Natural killer cell (primary cell): ENCODE results near the gene PREB. TPM values are rescaled to one million over a fixed set of nuclear protein-coding genes. Genes with fewer than 3 reads are reported as not detected.

Source experiments
- ATAC-seq, 3 donors: fragments of 150-1000 bp in 2 of 3; fragments of 200-7000 bp in 1 of 3; cut with Tn5 transposase; 1 replicate in 1 of 3; 2 replicates in 2 of 3; pipeline ENCODE4 v1.10.0; 2021; ENCODE audit warnings: mild to moderate bottlenecking in 2 of 3, moderate library complexity in 2 of 3
- DNase-seq, 2 donors: peaks; one replicate each; pipeline versions ENCODE4 v3.0.0 to v3.0.0-alpha.2; 2013 to 2021; ENCODE audit warnings: mixed read lengths in 1 of 2
- H3K27ac ChIP-seq: one replicate; pipeline ENCODE4 v1.5.1; 2013; ENCODE audit warnings: mild to moderate bottlenecking, low read length
- H3K27me3 ChIP-seq: one replicate; pipeline ENCODE4 v1.6.1; 2013; ENCODE audit warnings: low read length; ENCODE audit not compliant: control insufficient read depth, insufficient read depth
- H3K36me3 ChIP-seq: one replicate; pipeline ENCODE4 v1.6.1; 2013; ENCODE audit warnings: low read length; ENCODE audit not compliant: control insufficient read depth, insufficient read depth
- H3K4me1 ChIP-seq: one replicate; pipeline ENCODE4 v1.6.1; 2013; ENCODE audit warnings: low read length; ENCODE audit not compliant: control insufficient read depth, insufficient read depth
- H3K4me3 ChIP-seq: one replicate; pipeline ENCODE4 v1.5.1; 2013; ENCODE audit warnings: low read length
- H3K9me3 ChIP-seq: one replicate; pipeline ENCODE4 v1.6.1; 2013; ENCODE audit warnings: low read length; ENCODE audit not compliant: control insufficient read depth, insufficient read depth
- H3K27ac Mint-ChIP-seq, 2 donors: one replicate each; pipeline ENCODE4 v1.8.0; 2022; ENCODE audit warnings: mild to moderate bottlenecking in 2 of 2, mixed read lengths in 2 of 2, moderate library complexity in 1 of 2
- H3K27me3 Mint-ChIP-seq, 2 donors: one replicate each; pipeline ENCODE4 v1.8.0; 2022; ENCODE audit warnings: low read depth in 2 of 2, mixed read lengths in 2 of 2
- H3K36me3 Mint-ChIP-seq: one replicate; pipeline ENCODE4 v1.8.0; 2022; ENCODE audit warnings: mixed read lengths
- H3K4me1 Mint-ChIP-seq, 2 donors: one replicate each; pipeline ENCODE4 v1.8.0; 2022; ENCODE audit warnings: mixed read lengths in 2 of 2
- H3K4me3 Mint-ChIP-seq: one replicate; pipeline ENCODE4 v1.8.0; 2022; ENCODE audit warnings: mild to moderate bottlenecking, moderate library complexity, mixed read lengths
- H3K9me3 Mint-ChIP-seq, 2 donors: one replicate each; pipeline ENCODE4 v1.8.0; 2022; ENCODE audit warnings: mixed read lengths in 2 of 2
- WGBS: methylation state at CpG from one replicate; pipeline ENCODE4 v1.1.7; 2013; ENCODE audit warnings: missing lambda C conversion rate; ENCODE audit not compliant: insufficient coverage; 5-methylcytosine and 5-hydroxymethylcytosine counted together
- intact Hi-C: fragments of 100-400 bp; cut with micrococcal nuclease; formaldehyde crosslinking; loops from one replicate; pipeline ENCODE4 v1.14.2; 2022
- total RNA-seq, 4 donors: library from RNA; stranded (reverse); fragments of 120-200 nt in 1 of 4; gene quantifications; one replicate each; pipeline versions ENCODE4 v1.2.3 to v1.2.4, GENCODE V29; 2013 to 2022
- TF ChIP-seq, protein P1 (sequence below): fragments of 200-600 bp; IDR thresholded peaks from one replicate; pipeline ENCODE4 v1.8.0; 2022; ENCODE audit warnings: antibody characterized with exemption

The PREB gene
- total RNA-seq, 3 donors from 2014 or later (not counting 1 experiment from before 2014, with no cell fraction given), result 24.6 to 41.5 (median 31.2) TPM

DNA sequence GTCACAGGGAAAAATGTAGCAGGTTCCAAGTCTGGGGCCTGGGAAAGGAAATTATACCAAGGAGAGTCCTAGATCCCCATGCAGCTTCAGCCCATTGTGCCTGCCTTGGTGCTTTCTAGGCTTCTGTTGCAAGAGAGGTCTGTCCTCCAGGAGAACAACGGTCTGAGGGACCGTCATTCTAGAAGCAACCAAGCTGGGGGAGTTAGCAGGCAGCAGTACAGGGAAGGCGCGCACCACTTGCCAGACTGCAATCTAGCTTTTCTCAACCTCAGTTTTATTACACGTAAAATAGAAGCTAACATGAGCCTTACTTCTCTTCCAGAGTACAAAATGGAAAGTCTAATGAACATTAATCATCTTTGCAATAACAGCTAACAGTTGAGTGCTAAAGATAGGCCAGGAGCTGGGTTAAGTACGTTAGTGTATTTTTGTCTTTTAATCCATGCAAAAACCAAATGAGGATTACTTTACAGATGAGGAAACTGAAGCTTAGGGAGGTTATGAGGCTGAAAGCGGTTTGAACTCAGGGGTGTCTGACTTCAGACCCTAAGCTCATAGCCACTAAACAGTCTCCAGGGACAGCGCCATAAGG, 16.3 kb upstream of the PREB start:
- no peaks in the 10 kb centered on the region for H3K27me3 ChIP-seq
- intact Hi-C loops, result no loop called here
- H3K27me3 Mint-ChIP-seq, result peaks cover 0 to 8% of the 10 kb centered on the region in 2 donors
- H3K27ac Mint-ChIP-seq, result no peak overlapping the region
- DNase-seq (no peak), ATAC-seq (no peak)
- H3K4me3 ChIP-seq, result no peak overlapping the region
- H3K27ac ChIP-seq, result no peak overlapping the region
- H3K4me1 Mint-ChIP-seq, result no peaks in the 10 kb centered on the region
- no peak overlapping the region for H3K4me3 Mint-ChIP-seq
- no peaks in the 10 kb centered on the region for H3K9me3 Mint-ChIP-seq
- TF ChIP-seq, protein P1, sequence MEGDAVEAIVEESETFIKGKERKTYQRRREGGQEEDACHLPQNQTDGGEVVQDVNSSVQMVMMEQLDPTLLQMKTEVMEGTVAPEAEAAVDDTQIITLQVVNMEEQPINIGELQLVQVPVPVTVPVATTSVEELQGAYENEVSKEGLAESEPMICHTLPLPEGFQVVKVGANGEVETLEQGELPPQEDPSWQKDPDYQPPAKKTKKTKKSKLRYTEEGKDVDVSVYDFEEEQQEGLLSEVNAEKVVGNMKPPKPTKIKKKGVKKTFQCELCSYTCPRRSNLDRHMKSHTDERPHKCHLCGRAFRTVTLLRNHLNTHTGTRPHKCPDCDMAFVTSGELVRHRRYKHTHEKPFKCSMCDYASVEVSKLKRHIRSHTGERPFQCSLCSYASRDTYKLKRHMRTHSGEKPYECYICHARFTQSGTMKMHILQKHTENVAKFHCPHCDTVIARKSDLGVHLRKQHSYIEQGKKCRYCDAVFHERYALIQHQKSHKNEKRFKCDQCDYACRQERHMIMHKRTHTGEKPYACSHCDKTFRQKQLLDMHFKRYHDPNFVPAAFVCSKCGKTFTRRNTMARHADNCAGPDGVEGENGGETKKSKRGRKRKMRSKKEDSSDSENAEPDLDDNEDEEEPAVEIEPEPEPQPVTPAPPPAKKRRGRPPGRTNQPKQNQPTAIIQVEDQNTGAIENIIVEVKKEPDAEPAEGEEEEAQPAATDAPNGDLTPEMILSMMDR, result no peak
- no peaks in the 10 kb centered on the region for H3K9me3 ChIP-seq
- no peaks in the 10 kb centered on the region for H3K36me3 ChIP-seq
- H3K36me3 Mint-ChIP-seq, result no peaks in the 10 kb centered on the region
- 91% methylated on average over 8 of the region's 8 CpGs for WGBS
- H3K4me1 ChIP-seq, result no peaks in the 10 kb centered on the region

DNA sequence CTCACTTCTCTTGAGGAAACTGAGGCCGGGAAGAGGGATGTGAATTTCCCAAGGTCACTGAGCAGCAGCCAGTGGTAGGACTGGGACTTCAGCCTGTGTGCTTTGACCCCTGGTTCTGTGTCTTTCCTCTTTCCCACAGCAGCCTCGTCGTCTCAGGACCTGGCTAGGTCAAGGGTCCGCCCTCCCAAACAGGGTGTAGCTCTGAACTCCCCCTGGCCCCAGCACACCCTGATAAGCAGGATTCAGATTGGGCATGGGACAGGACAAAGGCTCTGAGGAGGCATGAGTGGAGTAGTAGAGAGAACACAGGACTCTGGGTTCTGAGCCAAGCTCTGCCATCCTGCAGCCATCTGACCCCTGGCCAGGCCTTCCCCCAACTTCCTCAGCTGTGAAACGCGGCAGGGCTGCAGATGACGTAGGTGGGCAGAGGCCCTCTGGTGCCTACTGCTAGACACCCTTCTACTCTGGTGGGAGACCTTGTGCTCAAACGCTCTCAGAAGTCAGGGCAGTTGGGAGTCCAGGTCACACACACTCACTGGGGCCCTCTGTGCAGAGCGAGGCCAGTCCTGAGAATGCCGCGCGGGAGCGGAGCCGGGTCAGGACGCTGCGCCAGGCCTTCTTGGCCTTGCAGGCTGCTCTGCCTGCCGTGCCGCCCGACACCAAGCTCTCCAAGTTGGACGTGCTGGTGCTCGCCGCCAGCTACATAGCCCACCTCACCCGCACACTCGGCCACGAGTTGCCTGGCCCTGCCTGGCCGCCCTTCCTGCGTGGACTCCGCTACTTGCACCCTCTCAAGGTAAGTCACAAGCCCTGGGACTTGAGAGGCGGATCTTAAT, 15.4 kb upstream of the PREB start:
- no peaks in the 10 kb centered on the region for H3K9me3 Mint-ChIP-seq
- intact Hi-C loops, result no loop called here
- TF ChIP-seq, protein P1, result no peak
- ATAC-seq (peak in 1 of 3 donors; percentile 15), DNase-seq (no peak)
- no peaks in the 10 kb centered on the region for H3K9me3 ChIP-seq
- H3K27ac ChIP-seq, result no peak overlapping the region
- no peak overlapping the region for H3K27ac Mint-ChIP-seq
- no peaks in the 10 kb centered on the region for H3K4me1 ChIP-seq
- WGBS, result 90% methylated on average over 29 of the region's 29 CpGs
- no peaks in the 10 kb centered on the region for H3K4me1 Mint-ChIP-seq
- H3K4me3 ChIP-seq, result no peak overlapping the region
- H3K4me3 Mint-ChIP-seq, result no peak overlapping the region
- H3K36me3 Mint-ChIP-seq, result no peaks in the 10 kb centered on the region
- H3K27me3 ChIP-seq, result no peaks in the 10 kb centered on the region
- peaks cover 5 to 10% of the 10 kb centered on the region in 2 donors for H3K27me3 Mint-ChIP-seq
- no peaks in the 10 kb centered on the region for H3K36me3 ChIP-seq

DNA sequence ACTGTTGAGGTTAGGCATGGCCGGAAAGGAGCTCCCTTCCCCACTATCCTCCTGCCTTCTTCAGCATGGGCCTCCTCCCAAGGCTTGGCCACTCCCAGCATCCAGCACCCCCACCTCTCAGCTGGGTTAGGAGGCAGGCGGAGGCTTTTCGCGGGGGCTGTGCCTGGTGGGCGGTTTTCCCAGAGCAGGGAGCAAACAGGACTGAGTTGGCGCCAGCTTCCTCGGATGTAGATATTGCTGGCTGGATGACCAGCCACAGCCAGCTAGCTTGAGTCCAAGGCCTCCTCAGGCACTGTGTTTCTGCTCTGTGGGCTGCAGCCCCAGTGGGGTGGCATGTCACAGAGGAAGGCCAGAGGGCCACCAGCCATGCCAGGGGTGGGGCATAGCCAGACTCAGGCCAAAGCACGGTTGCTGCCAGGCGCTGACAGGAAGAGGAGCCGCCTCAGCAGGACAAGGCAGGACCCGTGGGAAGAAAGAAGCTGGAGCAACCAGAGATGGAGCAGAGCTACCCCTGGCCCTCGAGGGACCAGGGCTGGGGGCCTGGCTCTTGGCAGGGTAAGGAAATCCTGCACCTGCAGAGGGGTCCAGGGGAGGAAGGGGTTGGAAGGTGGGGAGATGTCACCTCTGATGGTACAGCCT, 14.5 kb upstream of the PREB start, which contains the start of gene TCF23:
TCF23 (plus strand) TSS at position 204 of the 639 bp plus-strand sequence; CDS start at position 334, 130 bp downstream.
- intact Hi-C loops, result no loop called here
- H3K4me1 Mint-ChIP-seq, result no peaks in the 10 kb centered on the region
- H3K27me3 Mint-ChIP-seq, result peaks cover 13 to 17% of the 10 kb centered on the region in 2 donors
- DNase-seq (no peak), ATAC-seq (no peak)
- H3K4me3 Mint-ChIP-seq, result no peak within 1 kb of the TSS
- no peaks in the 10 kb centered on the region for H3K9me3 ChIP-seq
- H3K36me3 ChIP-seq, result no peaks in the 10 kb centered on the region
- H3K4me1 ChIP-seq, result no peaks in the 10 kb centered on the region
- no peaks in the 10 kb centered on the region for H3K27me3 ChIP-seq
- H3K9me3 Mint-ChIP-seq, result no peaks in the 10 kb centered on the region
- no peak within 1 kb of the TSS for H3K27ac ChIP-seq
- H3K4me3 ChIP-seq, result no peak within 1 kb of the TSS
- TF ChIP-seq, protein P1, result no peak
- H3K36me3 Mint-ChIP-seq, result no peaks in the 10 kb centered on the region
- WGBS, result 88% methylated on average over 12 of the region's 12 CpGs
- H3K27ac Mint-ChIP-seq, result no peak within 1 kb of the TSS
